Peyer's patch (tissue), 4 donors: ENCODE results near the gene RPS18. TPM values are rescaled to one million over a fixed set of nuclear protein-coding genes. Genes with fewer than 3 reads are reported as not detected.
A peak's percentile ranks its signal among the peaks of the same experiment; 100 is the strongest.
"Not testable (repeated sequence)": the region's sequence is repeated elsewhere in the genome, so short reads cannot be mapped to it uniquely, and the experiment has no call there.

Source experiments
- DNase-seq, 3 donors: peaks; one replicate each; pipeline ENCODE4 v3.0.0-alpha.2; 2017 to 2019
- H3K27ac ChIP-seq, 4 donors: fragments of 200-600 bp; sonication (generic); one replicate each; pipeline ENCODE4 v1.5.1; 2016 to 2019
- H3K27me3 ChIP-seq, 2 donors: fragments of 200-600 bp; sonication (generic); one replicate each; pipeline ENCODE4 v1.5.1; 2019
- H3K36me3 ChIP-seq, 3 donors: fragments of 200-600 bp; sonication (generic); one replicate each; pipeline ENCODE4 v1.5.1; 2016 to 2019
- H3K4me1 ChIP-seq, 4 donors: fragments of 200-600 bp; sonication (generic); one replicate each; pipeline ENCODE4 v1.5.1; 2016 to 2019
- H3K4me3 ChIP-seq, 4 donors: fragments of 200-600 bp; sonication (generic); 1 replicate in 3 of 4; 2 replicates in 1 of 4; pipeline ENCODE4 v1.5.1; 2016 to 2019; ENCODE audit warnings: mild to moderate bottlenecking in 1 of 4
- H3K9me3 ChIP-seq, 4 donors: fragments of 200-600 bp; sonication (generic); one replicate each; pipeline ENCODE4 v1.5.1; 2016 to 2019; ENCODE audit warnings: mild to moderate bottlenecking in 1 of 4
- CTCF ChIP-seq, 6 experiments: fragments of 450-650 bp in 4 of 6; fragments of 200-600 bp in 2 of 6; sonication (generic) in 1 of 6; IDR thresholded peaks; one replicate each; pipeline ENCODE4 v1.5.1; 2017 to 2019; ENCODE audit warnings: antibody characterized with exemption in 6 of 6, mild to moderate bottlenecking in 3 of 6, moderate library complexity in 1 of 6
- POLR2A ChIP-seq, 2 donors: fragments of 450-650 bp; IDR thresholded peaks; one replicate each; pipeline ENCODE4 v1.5.1; 2017; ENCODE audit warnings: antibody characterized with exemption in 2 of 2, mild to moderate bottlenecking in 2 of 2, moderate library complexity in 2 of 2
- total RNA-seq, 4 donors: library from RNA; depleted of rRNA; stranded (reverse); fragments of >200 nt; gene quantifications; one replicate each; pipeline ENCODE4 v1.1.0, GENCODE V29; 2016

Gene RPS18
- total RNA-seq, 4 donors from 2014 or later: 697 to 1,875 (median 903) TPM

DNA sequence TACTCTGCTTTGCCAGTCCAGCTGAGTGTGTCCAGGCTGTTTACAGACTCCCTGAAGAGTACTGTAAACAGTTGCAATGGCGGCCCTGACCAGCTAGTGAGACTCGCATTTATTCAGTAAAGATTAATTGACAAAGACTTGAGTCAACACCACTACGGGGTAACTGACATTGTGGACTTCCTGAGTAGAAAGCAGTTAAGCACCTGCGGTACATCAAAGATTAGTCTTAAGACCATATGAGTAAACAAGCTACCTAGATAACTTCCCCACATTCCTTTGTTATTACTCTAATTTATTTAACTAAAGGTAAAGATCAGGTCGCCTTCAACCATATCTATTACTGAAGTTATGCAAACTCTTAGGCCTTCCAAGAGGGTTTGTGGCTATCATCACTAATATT lies 12.8 kb upstream of the RPS18 start:
- no peak for TF ChIP-seq CTCF (IDR thresholded peaks at IDR 0.05)
- TF ChIP-seq POLR2A (IDR thresholded peaks at IDR 0.05): no peak
- Histone ChIP-seq H3K4me3 (no peak overlapping the region), H3K27ac (no peak overlapping the region), H3K27me3 (no peaks in the 10 kb centered on the region), H3K9me3 (no peaks in the 10 kb centered on the region), H3K4me1 (no peaks in the 10 kb centered on the region), H3K36me3 (peaks cover 0 to 56% (median 4%) of the 10 kb centered on the region in 3 donors)
- no peak for DNase-seq

DNA sequence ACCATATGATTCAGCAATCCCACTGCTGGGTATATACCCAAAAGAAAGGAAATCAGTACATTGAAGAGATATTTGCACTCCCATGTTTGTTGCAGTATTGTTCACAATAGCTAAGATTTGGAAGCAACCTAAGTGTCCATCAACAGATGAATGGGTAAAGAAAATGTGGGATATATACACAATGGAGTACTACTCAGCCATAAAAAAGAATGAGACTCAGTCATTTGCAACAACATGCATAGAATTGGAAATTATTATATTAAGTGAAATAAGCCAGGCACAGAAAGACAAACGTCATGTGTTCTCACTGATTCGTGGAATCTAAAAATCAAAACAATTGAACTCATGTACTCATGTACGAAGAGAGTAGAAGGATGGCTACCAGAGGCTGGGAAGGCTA lies 9.4 kb upstream of the RPS18 start:
- peaks cover 0 to 79% (median 4%) of the 10 kb centered on the region in 3 donors for H3K36me3 ChIP-seq
- H3K4me3 ChIP-seq, DNase-seq, H3K27ac ChIP-seq, H3K27me3 ChIP-seq, H3K9me3 ChIP-seq, H3K4me1 ChIP-seq: not testable (repeated sequence)

DNA sequence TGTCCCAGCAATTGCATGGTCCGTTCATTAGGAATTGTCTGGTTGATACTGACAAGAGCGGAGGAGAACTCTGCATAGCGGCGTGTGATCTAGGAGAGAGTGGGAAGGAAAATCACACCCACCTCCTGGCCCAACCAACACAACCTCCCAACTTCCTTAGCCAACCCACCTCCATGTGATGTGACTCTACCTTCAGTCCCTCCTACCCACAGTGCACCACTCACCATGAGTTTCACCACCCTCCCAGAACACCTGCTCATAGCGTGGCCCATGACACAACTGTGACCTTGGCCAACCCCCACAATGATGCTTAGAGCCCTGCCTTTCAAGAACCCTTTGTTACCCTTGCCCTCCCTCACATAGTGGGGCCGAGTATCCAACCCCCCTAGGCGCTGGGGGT lies 7.9 kb upstream of the RPS18 start:
- Histone ChIP-seq H3K27me3 (no peaks in the 10 kb centered on the region), H3K27ac (no peak overlapping the region), H3K36me3 (peaks cover 0 to 84% (median 4%) of the 10 kb centered on the region in 3 donors), H3K4me1 (no peaks in the 10 kb centered on the region), H3K4me3 (no peak overlapping the region), H3K9me3 (no peaks in the 10 kb centered on the region)
- DNase-seq: no peak
- TF ChIP-seq CTCF (IDR thresholded peaks at IDR 0.05) (no peak), POLR2A (IDR thresholded peaks at IDR 0.05) (no peak)

DNA sequence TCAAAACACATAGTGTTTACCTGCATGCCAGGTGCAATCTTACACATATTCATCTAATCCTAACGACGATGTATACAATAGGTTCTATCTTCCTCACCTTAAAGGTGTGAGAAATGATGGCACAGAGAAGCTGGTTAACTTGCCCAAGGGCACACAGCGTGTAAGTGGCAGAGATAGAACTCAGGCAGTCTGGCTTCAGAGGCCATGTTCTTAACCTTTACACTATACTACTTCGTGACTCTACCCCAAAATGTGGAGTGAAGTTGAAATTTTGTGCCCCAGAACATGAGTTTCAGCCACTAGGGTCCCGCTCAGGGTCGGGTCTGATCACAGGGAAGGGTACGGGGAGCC lies 783 bp upstream of the RPS18 start:
- no peaks in the 10 kb centered on the region for H3K27me3 ChIP-seq
- TF ChIP-seq POLR2A (IDR thresholded peaks at IDR 0.05) (no peak), CTCF (IDR thresholded peaks at IDR 0.05) (peak in 1 of 6 experiments; percentile 13)
- peaks cover 0 to 56% (median 0%) of the 10 kb centered on the region in 3 donors for H3K36me3 ChIP-seq
- H3K4me1 ChIP-seq: peaks cover 0 to 51% (median 13%) of the 10 kb centered on the region in 4 donors
- peak overlapping the region; percentile 83 to 95 (median 90) for H3K27ac ChIP-seq
- peak overlapping the region; percentile 65 to 77 (median 70) for H3K4me3 ChIP-seq
- no peaks in the 10 kb centered on the region for H3K9me3 ChIP-seq
- DNase-seq: no peak

DNA sequence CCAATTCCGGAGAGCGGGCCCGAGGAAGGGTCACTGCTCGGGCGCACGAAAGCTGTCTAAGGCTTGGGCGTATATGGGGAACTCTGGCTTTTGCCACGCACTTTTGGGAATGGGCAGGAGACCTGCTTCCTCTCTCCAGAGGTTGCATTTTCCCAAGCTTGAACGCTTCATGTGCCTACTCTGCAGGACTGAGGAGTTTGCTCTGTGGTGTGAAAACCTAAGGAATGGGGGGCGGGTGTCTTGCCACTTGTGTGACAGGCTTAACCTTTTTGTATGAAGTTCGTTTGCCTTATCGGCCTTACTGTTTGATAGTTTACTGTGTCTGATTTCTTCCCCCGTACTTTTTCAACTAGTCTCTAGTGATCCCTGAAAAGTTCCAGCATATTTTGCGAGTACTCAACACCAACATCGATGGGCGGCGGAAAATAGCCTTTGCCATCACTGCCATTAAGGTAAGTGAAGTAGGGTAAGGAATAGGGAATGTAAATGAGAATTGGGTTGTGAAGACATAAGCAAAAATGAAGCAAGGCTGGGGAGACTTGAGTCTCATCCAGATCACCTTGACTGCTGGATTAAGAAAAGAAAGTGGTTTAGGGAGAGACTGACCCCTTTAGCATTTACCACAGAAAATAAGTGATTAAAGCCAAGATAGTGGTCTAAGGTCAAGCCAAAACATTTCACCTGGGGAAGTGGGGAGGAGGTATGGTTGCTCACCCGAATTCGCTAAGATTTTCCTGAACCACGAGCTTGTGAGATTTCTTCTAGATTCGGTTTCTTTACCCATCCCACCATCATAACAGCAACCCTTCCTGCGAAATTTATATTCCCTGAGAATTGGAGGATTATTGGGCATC lies 627 bp downstream of the RPS18 start:
- H3K9me3 ChIP-seq: no peaks in the 10 kb centered on the region
- H3K27me3 ChIP-seq: no peaks in the 10 kb centered on the region
- DNase-seq: no peak
- peaks cover 0 to 58% (median 19%) of the 10 kb centered on the region in 4 donors for H3K4me1 ChIP-seq
- H3K36me3 ChIP-seq: peaks cover 0 to 46% (median 0%) of the 10 kb centered on the region in 3 donors
- peak overlapping the region; percentile 65 to 77 (median 70) for H3K4me3 ChIP-seq
- TF ChIP-seq POLR2A (IDR thresholded peaks at IDR 0.05) (peak in 1 of 2 donors; percentile 5), CTCF (IDR thresholded peaks at IDR 0.05) (no peak)
- H3K27ac ChIP-seq: peak overlapping the region; percentile 83 to 95 (median 90)

DNA sequence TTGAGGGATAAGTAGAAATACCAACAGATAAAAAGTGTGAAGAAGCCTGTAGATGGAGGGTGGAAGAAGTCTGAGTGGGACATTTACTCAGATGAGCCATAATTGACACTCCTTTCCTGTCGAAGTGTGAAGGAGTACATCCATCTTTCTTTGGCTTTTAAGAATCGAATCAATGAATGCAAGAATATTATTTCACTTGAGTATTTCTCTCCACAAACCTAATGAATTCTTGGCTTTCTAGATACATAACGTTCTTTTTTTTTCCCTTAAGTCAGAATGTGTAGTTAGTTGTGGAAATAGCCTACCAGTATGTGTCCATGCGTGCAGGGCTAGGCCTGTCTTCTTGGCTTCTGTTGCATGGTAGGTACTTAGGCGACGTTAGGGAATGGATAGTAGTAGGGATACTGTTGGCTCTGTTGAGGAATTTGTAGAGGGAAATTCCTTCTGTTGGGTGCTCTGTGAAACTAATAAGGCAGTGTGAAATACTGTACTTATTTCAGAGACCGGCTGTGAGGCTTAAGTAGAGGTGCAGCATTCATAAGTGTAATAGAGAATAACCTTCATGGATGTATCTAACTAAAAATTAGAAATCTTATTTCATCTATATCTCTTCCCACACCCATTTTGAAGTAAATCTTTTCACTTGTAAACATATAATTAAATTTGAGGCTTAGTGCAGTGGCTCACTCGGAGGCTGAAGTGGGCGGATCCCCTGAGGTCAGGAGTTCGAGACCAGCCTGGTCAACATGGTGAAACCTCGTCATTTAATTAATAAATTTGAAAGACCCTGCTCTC lies 1.5 kb downstream of the RPS18 start:
- Histone ChIP-seq H3K27me3 (no peaks in the 10 kb centered on the region), H3K4me3 (peak overlapping the region in 3 of 4 donors; percentile 69 to 77 (median 70)), H3K27ac (peak overlapping the region in 3 of 4 donors; percentile 83 to 95 (median 90)), H3K9me3 (no peaks in the 10 kb centered on the region), H3K36me3 (peaks cover 0 to 38% (median 0%) of the 10 kb centered on the region in 3 donors), H3K4me1 (peaks cover 0 to 66% (median 20%) of the 10 kb centered on the region in 4 donors)
- TF ChIP-seq CTCF (IDR thresholded peaks at IDR 0.05) (no peak), POLR2A (IDR thresholded peaks at IDR 0.05) (no peak)
- DNase-seq: no peak
